GM12873 (cell line): Measurements from ENCODE around the gene TNFRSF18.
A peak's percentile ranks its signal among the peaks of the same experiment; 100 is the strongest.

Source experiments
- TF ChIP-seq, protein P1 (sequence below): IDR thresholded peaks from 2 replicates; pipeline ENCODE4 v1.5.1; 2012; ENCODE audit warnings: low read depth, mild to moderate bottlenecking, moderate library complexity, low read length, control low read depth; ENCODE audit not compliant: insufficient read depth; ENCODE audit errors: missing control alignments

Gene TNFRSF18

DNA sequence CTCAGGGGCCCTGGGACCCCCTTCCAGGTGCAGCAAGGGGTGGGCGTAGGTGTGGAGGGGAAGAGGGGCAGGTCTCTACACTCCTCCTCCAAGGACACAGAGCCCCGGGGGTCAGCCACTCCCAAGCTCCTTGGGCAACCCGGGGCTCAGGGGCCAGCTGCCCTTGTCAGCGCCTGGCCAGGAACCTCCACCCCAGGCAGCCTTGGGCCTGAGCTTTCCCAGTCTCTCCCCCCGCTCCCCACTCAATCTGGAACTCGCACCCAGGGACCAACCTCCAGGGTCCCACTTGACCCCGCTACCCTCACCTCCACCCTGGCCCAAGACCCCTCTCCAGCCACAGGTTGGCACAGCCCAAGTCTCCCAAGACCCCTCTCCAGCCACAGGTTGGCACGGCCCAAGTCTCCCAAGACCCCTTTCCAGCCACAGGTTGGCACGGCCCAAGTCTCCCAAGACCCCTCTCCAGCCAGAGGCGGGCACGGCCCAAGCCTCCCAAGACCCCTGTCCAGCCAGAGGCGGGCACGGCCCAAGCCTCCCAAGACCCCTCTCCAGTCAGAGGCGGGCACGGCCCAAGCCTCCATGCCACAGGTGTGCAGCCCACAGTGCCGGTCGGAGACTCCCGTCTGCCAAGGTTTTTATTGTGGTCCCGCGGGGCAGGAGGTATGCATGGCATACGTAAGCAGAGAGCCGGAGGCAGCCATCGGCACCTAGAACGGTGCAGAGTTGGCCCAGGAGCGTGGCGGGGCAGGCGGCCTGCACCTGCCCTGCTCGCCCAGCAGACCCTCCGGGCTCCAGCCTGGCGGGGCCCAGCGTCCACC lies 4.5 kb upstream of the TNFRSF18 start:
- TF ChIP-seq, protein P1, sequence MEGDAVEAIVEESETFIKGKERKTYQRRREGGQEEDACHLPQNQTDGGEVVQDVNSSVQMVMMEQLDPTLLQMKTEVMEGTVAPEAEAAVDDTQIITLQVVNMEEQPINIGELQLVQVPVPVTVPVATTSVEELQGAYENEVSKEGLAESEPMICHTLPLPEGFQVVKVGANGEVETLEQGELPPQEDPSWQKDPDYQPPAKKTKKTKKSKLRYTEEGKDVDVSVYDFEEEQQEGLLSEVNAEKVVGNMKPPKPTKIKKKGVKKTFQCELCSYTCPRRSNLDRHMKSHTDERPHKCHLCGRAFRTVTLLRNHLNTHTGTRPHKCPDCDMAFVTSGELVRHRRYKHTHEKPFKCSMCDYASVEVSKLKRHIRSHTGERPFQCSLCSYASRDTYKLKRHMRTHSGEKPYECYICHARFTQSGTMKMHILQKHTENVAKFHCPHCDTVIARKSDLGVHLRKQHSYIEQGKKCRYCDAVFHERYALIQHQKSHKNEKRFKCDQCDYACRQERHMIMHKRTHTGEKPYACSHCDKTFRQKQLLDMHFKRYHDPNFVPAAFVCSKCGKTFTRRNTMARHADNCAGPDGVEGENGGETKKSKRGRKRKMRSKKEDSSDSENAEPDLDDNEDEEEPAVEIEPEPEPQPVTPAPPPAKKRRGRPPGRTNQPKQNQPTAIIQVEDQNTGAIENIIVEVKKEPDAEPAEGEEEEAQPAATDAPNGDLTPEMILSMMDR: no peak

DNA sequence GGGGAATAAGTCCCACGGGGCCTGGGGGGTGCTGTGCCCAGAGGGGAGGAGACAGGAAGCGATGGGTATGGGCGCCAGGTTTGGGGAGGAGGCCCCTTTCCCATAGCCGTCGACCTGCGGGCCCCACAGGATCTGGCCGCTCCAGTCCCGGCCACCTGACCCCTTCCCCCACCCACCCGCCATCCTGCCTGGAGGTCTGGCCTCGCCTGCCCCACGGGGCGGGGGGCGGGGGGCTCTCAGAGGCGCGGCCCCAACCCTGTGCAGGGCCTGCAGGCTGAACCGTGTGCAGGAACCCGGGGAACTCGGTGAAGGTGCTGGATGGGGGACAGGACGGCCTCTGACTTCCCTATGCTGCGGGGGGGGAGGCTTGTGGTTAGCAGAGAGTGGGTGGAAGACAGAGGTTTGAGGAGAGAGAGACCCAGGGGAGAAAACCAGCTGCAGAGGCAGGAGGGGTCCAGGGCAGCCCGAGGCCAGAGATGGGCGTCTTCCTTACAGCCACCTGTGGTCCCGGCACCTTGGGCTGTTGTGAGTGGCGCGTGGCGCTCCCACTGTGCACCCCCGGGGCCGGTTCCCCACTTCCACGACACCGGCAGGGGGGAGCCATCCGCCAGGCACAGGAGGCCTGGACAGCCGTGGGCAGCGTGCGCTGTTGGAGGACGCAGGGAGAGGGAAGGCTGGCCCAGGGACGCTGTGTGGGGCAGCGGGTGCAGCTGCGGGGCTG lies 2.5 kb upstream of the TNFRSF18 start:
- TF ChIP-seq, protein P1: no peak

DNA sequence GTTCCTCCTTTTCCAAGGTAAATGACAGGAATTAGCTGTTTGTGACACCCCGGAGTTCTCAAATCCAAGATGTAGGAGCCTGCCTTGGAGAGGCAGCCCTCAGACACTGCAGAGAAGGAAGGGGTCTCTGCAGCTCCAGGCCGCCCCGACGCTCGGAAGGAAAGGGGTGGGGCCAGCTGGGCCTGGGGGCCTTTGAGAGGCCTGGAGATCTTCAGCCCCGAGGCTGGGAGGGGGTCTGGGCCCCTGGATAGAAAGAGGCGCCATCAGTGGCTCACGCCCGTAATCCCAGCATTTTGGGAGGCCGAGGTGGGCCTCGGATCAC lies 1.1 kb upstream of the TNFRSF18 start:
- TF ChIP-seq, protein P1: no peak

DNA sequence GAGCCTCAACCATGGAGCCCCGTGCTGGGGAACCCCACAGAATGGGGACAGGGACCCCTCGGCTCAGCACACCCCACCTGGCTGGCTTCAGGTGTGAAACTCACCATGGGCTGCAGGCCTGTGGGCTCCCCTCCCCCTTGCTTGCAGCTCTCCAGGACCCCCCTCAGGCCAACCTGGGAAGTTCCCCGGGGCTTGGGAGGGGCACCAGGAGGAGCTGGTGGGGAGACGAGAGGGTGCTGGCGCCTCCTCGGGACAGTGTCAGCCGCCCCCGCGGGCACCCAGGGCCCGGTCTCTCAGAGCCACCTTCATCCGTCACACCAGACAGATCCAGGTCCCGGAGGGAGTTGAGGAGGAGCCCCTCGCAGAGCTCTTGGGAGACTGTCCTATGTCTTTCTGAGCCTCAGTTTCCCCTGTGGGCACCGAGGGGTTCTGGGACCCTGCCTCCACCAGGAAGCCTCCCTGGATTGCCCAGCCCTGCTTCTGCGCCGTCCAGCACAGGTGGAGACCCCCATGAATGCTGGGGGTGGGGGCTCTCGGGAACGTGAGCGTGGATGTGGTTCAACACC lies 657 bp upstream of the TNFRSF18 start:
- TF ChIP-seq, protein P1: peak; percentile 29

DNA sequence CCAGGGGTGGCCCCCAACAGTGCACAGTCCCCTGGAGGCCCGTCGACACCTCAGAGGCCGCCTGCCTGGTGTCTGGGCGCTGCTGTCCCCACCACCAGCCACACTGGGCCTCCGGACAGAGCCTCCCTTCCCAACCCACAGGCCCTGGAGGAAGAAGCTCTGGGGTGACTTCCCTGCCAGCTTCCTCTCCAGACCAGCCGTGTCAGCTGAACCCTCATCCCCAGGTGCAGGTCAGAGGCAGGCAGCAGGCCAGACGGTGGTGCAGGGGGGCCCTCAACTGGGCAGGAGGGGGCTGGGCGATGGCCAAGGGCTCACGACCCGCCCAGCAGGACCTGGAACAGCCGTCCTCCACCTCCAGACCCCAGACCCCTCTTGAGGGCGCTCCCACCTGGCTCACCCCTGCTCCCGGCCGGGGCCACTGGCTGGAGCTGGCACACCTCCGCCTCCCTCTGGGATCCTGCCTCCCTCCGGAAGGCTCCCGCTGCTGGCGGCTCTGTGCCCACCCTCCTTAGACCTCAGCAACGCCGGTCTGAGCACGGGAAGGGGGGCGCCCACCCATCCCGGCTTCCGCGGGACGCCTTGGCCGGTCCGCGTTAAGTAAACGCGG lies 520 bp downstream of the TNFRSF18 start:
- TF ChIP-seq, protein P1: no peak

DNA sequence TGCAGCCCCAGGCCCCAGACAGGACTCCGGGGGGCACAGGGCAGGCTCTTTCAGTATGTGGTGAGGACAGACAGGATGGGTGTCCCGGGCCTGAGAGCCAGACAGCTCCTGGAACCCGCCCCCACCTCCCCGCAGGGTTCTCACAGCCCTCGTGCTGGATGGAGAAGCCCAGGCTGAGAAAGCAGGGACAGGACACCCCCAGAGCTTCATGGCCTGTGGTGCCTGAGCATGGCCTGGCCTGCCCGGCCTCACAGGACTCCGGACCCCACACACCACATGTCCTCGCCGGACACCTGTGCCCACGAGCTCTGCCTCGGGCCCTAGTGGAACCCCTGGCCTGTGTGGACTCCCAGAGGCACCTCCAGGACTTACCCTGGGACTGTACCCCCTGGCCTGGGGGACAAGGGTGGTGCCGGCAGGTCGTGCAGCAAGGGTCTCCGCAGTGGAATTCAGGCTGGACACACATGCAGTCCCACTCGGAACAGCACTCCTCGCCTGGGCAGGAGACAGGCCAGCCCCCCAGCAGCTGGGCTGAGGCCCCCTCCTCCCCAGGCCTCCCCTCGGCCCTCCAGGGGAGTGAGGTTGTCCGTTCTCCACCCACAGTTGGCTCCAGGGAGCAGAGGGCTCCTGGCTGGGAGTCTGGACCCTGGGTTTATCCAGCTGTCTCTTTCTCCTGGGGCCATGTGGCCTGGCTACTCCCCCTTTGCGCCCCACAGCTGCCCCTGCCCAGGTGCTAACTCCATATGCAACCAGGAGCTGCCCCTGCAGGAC lies 1.2 kb downstream of the TNFRSF18 start:
- TF ChIP-seq, protein P1: no peak
